Upper lobe of left lung (tissue), 4 donors: ENCODE measurements around the gene KCNG2.

Source experiments
- POLR2A ChIP-seq, 4 donors: fragments of 450-650 bp; IDR thresholded peaks; one replicate each; pipeline ENCODE4 v1.5.1; 2016 to 2017; ENCODE audit warnings: antibody characterized with exemption in 4 of 4, mild to moderate bottlenecking in 2 of 4
- POLR2AphosphoS5 ChIP-seq, 2 donors: sonication (generic); formaldehyde crosslinking; IDR thresholded peaks; one replicate each; pipeline ENCODE4 v1.5.1; 2017; ENCODE audit warnings: antibody characterized with exemption in 2 of 2
- TF ChIP-seq, protein P1 (sequence below), 6 experiments: fragments of 450-650 bp in 4 of 6; fragments of 200-600 bp in 2 of 6; sonication (generic) in 2 of 6; IDR thresholded peaks; one replicate each; pipeline ENCODE4 v1.5.1; 2016 to 2019; ENCODE audit warnings: antibody characterized with exemption in 6 of 6

DNA sequence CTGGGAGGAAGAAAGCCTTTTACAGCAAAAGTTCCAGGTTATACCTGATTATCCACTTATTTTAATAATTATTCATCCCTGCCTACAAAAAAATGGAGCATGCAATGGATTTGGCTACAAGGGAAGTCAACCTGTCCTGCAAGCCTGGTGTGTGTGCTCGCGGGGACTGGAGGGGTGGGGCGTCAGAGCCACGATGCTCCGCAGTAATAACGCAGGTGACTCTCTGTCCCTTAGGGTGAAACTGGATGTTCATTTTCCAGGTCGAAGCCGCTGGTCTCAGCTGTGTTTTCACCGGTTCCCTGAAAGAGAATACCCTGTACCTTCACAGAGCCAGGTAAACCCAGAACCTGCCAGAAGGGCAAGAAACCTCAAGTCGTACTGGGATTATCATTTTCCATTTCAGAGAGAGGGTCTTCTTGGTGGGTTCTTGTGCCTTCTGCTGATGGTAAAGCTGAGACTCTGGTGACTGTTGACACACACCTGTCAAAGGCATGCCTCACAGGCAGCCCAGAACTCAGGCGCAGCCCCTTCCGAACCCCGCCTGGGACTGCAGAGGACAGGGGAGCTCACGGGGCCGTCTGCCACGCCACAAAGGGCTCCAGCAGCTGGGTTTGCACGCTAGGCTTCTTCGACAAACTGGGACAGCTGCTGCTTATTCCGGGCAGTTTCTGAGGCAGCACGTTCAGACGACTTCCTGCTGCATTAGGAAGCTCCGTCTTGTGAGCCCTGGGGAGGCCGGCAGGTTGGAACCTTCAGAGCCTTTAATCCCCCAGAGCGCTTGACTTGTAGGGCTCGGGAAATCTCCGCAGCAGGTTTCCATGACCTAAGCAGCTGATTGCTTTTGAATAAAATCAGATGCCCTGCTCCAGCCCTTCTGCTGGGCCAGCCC, 58.6 kb downstream of the KCNG2 start:
- TF ChIP-seq POLR2AphosphoS5 (IDR thresholded peaks at IDR 0.05): no peak
- TF ChIP-seq, protein P1, sequence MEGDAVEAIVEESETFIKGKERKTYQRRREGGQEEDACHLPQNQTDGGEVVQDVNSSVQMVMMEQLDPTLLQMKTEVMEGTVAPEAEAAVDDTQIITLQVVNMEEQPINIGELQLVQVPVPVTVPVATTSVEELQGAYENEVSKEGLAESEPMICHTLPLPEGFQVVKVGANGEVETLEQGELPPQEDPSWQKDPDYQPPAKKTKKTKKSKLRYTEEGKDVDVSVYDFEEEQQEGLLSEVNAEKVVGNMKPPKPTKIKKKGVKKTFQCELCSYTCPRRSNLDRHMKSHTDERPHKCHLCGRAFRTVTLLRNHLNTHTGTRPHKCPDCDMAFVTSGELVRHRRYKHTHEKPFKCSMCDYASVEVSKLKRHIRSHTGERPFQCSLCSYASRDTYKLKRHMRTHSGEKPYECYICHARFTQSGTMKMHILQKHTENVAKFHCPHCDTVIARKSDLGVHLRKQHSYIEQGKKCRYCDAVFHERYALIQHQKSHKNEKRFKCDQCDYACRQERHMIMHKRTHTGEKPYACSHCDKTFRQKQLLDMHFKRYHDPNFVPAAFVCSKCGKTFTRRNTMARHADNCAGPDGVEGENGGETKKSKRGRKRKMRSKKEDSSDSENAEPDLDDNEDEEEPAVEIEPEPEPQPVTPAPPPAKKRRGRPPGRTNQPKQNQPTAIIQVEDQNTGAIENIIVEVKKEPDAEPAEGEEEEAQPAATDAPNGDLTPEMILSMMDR (IDR thresholded peaks at IDR 0.05): no peak
- TF ChIP-seq POLR2A (IDR thresholded peaks at IDR 0.05): no peak
